ENCODE measurements around the gene UBR3. TPM values are rescaled to one million over a fixed set of nuclear protein-coding genes. Genes with fewer than 3 reads are reported as not detected.

UBR3 gene
- total RNA-seq, 2 experiments from 2014 or later = 11.6 to 21.0 TPM

DNA sequence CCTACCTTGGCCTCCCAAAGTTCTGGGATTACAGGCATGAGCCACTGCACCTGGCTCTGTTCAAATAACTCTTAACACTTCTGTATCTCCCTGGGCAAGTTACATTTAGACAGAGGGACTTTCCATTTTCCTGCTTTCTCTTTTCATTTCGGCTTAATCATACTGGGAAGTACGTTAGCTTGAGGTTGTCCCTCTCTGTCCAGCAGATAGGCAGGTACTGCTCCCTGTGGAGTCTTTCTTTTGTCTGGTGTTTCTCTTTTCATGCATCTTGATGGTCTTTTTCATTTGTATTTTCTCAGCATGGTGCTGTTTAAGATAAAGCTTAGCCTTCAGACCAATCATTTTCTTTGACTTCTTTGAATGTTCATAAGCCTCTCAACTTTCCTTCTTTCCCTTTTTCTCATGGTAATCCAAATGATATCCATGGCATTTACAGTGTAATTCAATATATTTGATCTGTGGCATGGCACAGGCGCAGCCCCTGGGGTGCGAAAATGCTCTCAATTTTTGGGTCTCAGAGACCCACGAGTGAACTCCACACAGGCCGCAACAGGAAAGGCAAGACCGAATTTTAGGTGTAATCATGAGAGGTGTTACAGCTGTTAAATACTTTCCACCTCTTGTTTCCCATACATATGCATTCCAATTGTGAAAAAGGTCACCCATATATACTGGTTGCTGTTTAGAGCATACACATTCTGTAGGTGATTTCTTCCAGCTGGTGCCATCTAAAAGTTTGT, 250.7 kb downstream of the UBR3 start:
- ChIA-PET POLR2A (interaction anchor here (0.6 to 1.2 kb wide), 2 partner anchors 15 to 163 kb away, joined by 3 read pairs; no protein-coding TSS in a partner anchor), CTCF (ENCODE audit: unreplicated experiment) (no interaction called here)
- no peak overlapping the region for H3K27ac ChIP-seq (ENCODE audit: low read depth, low read length, poor library complexity, severe bottlenecking)
- H2AFZ ChIP-seq (ENCODE audit: low read length) = no peak overlapping the region
- DNase-seq (ENCODE audit: low spot score) = no peak
- no peaks in the 10 kb centered on the region for H3K4me1 ChIP-seq (ENCODE audit: insufficient read depth, low read length, poor library complexity, severe bottlenecking)
- no TSS peak for BruUV-seq (replicated peaks)
- H3K9me2 ChIP-seq (ENCODE audit: insufficient read depth, low read length) = no peaks in the 10 kb centered on the region
- intact Hi-C loops (cut with micrococcal nuclease; ENCODE audit: unreplicated experiment) = no loop called here
- H4K20me1 ChIP-seq (ENCODE audit: insufficient read depth, low read length) = no peaks in the 10 kb centered on the region
- no peaks in the 10 kb centered on the region for H3K9me3 ChIP-seq (ENCODE audit: low read length)
- no peaks in the 10 kb centered on the region for H3K79me2 ChIP-seq (ENCODE audit: insufficient read depth, low read depth, low read length)
- no peaks in the 10 kb centered on the region for H3K36me3 ChIP-seq (ENCODE audit: insufficient read depth, low read length)
- no peak overlapping the region for H3K4me2 ChIP-seq (ENCODE audit: low read length)
- TF ChIP-seq CTCF (conservative IDR thresholded peaks at IDR 0.05; ENCODE audit: low read length) (no peak), EZH2phosphoT487 (IDR thresholded peaks at IDR 0.05; ENCODE audit: borderline replicate concordance, low read depth, low read length) (no peak)
- no peak overlapping the region for H3K4me3 ChIP-seq (ENCODE audit: low read depth, low read length, poor library complexity, severe bottlenecking)

DNA sequence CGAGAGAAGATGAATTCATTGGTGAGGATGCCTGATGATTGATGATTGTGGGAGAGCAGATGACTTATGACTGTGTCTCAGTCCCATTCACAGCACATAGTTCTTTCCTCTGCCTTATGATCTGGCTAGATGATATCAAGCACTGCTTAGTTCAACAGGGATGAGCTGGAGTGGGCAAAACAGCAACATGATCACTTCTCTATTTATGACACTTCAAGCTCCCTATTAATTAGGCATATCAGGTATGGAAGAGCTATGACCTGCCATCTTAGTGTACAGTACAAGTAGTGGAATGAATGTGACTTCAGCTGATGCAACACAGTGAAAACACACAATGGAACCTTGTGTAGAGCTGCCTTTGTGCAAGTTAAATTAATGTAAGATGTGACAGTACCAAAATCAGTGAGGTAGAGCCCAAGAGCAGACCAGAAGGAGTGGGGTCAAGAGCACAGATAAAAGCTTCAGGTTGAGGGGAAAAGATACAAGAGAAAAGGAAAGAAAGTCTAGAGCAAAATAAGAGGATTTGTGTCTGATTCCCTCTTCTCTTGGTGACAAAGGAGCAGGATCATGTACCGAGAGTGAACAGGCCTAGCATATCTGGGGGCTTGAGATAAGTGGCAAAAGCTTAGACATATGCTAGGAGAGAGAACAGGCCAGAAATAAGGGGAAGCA, 257.7 kb downstream of the UBR3 start:
- CTCF ChIA-PET (ENCODE audit: unreplicated experiment) = no interaction called here
- Histone ChIP-seq H2AFZ (ENCODE audit: low read length) (no peak overlapping the region), H3K4me3 (ENCODE audit: low read depth, low read length, poor library complexity, severe bottlenecking) (no peak overlapping the region), H3K4me2 (ENCODE audit: low read length) (no peak overlapping the region), H3K9me2 (ENCODE audit: insufficient read depth, low read length) (no peaks in the 10 kb centered on the region), H3K36me3 (ENCODE audit: insufficient read depth, low read length) (no peaks in the 10 kb centered on the region), H4K20me1 (ENCODE audit: insufficient read depth, low read length) (no peaks in the 10 kb centered on the region), H3K9me3 (ENCODE audit: low read length) (no peaks in the 10 kb centered on the region), H3K79me2 (ENCODE audit: insufficient read depth, low read depth, low read length) (no peaks in the 10 kb centered on the region), H3K27ac (ENCODE audit: low read depth, low read length, poor library complexity, severe bottlenecking) (no peak overlapping the region), H3K4me1 (ENCODE audit: insufficient read depth, low read length, poor library complexity, severe bottlenecking) (no peaks in the 10 kb centered on the region)
- POLR2A ChIA-PET = interaction anchor here (0.6 kb wide), 2 partner anchors 20 to 598 kb away, joined by 4 read pairs; no protein-coding TSS in a partner anchor
- BruUV-seq (replicated peaks) = no TSS peak
- no peak for DNase-seq (ENCODE audit: low spot score)
- TF ChIP-seq EZH2phosphoT487 (IDR thresholded peaks at IDR 0.05; ENCODE audit: borderline replicate concordance, low read depth, low read length) (no peak), CTCF (conservative IDR thresholded peaks at IDR 0.05; ENCODE audit: low read length) (no peak)
- intact Hi-C loops (cut with micrococcal nuclease; ENCODE audit: unreplicated experiment) = no loop called here

All from OCI-LY7 (cell line).